Putamen (tissue), 1 donor: ENCODE results near the gene SLC24A3.

ENCODE experiments used
- DNase-seq: peaks from one replicate; pipeline ENCODE4 v3.0.0-alpha.2; 2016; ENCODE audit warnings: low spot score

Gene SLC24A3

GRCh38 chr20:19504251-19504650, 291.8 kb downstream of the SLC24A3 start:
- no peak for DNase-seq

GRCh38 chr20:19506021-19506420, 293.6 kb downstream of the SLC24A3 start:
- DNase-seq, result no peak

- no peak for DNase-seq
Observed at GRCh38 chr20:19508449-19508848, 296.0 kb downstream of the SLC24A3 start.

GRCh38 chr20:19510611-19511010, 298.2 kb downstream of the SLC24A3 start:
- no peak for DNase-seq

- no peak for DNase-seq
Observed at GRCh38 chr20:19511931-19512330, 299.5 kb downstream of the SLC24A3 start.

GRCh38 chr20:19512886-19513677, 300.6 kb downstream of the SLC24A3 start:
- no peak for DNase-seq

GRCh38 chr20:19515074-19515473, 302.6 kb downstream of the SLC24A3 start:
- DNase-seq, result no peak

GRCh38 chr20:19519466-19519865, 307.0 kb downstream of the SLC24A3 start:
- DNase-seq, result no peak

GRCh38 chr20:19520261-19520660, 307.8 kb downstream of the SLC24A3 start:
- DNase-seq, result no peak

- no peak for DNase-seq
Observed at GRCh38 chr20:19522071-19522801, 309.8 kb downstream of the SLC24A3 start.

GRCh38 chr20:19522836-19523590, 310.6 kb downstream of the SLC24A3 start:
- no peak for DNase-seq

GRCh38 chr20:19524691-19525090, 312.2 kb downstream of the SLC24A3 start:
- no peak for DNase-seq

- DNase-seq, result no peak
Observed at GRCh38 chr20:19527509-19527908, 315.1 kb downstream of the SLC24A3 start.

- no peak for DNase-seq
Observed at GRCh38 chr20:19528286-19529030, 316.0 kb downstream of the SLC24A3 start.

- DNase-seq, result no peak
Observed at GRCh38 chr20:19530006-19530405, 317.6 kb downstream of the SLC24A3 start.

GRCh38 chr20:19531446-19531845, 319.0 kb downstream of the SLC24A3 start:
- DNase-seq, result no peak

- no peak for DNase-seq
Observed at GRCh38 chr20:19538556-19538955, 326.1 kb downstream of the SLC24A3 start.

GRCh38 chr20:19539191-19539590, 326.7 kb downstream of the SLC24A3 start:
- no peak for DNase-seq

- no peak for DNase-seq
Observed at GRCh38 chr20:19540392-19540791, 327.9 kb downstream of the SLC24A3 start.

GRCh38 chr20:19543101-19543500, 330.7 kb downstream of the SLC24A3 start:
- DNase-seq, result no peak

GRCh38 chr20:19544684-19545083, 332.2 kb downstream of the SLC24A3 start:
- no peak for DNase-seq

- no peak for DNase-seq
Observed at GRCh38 chr20:19546648-19547047, 334.2 kb downstream of the SLC24A3 start.
